ENCODE results near the gene RARRES2. TPM values are rescaled to one million over a fixed set of nuclear protein-coding genes. Genes with fewer than 3 reads are reported as not detected.

Gene RARRES2
- total RNA-seq, 3 donors from 2014 or later: 82.6 to 202 (median 98.9) TPM

GRCh38 chr7:150368096-150368883, 26.9 kb upstream of the RARRES2 start, which contains the start of gene REPIN1:
TSS of gene REPIN1 (plus strand) at chr7:150368822. CDS start at chr7:150369712, 890 bp downstream.
- DNase-seq (peak; percentile 92 to 96 (median 96)), ATAC-seq (peak; percentile 71)
- Histone ChIP-seq H3K9me3 (no peaks in the 10 kb centered on the region), H3K4me3 (peak within 1 kb of the TSS; percentile 80), H3K36me3 (ENCODE audit: low read depth) (no peaks in the 10 kb centered on the region), H3K4me1 (ENCODE audit: low read depth) (peaks cover 39% of the 10 kb centered on the region)
- intact Hi-C loops (cut with DNase I, micrococcal nuclease): no loop called here
- TF ChIP-seq CTCF (IDR thresholded peaks at IDR 0.05): no peak

- peaks cover 33% of the 10 kb centered on the region for H3K4me1 ChIP-seq (ENCODE audit: low read depth)
- H3K36me3 ChIP-seq (ENCODE audit: low read depth): no peaks in the 10 kb centered on the region
- no peak for TF ChIP-seq CTCF (IDR thresholded peaks at IDR 0.05)
- no peaks in the 10 kb centered on the region for H3K9me3 ChIP-seq
- H3K4me3 ChIP-seq: peak overlapping the region; percentile 80
- intact Hi-C loops (cut with DNase I, micrococcal nuclease): no loop called here
- DNase-seq (no peak), ATAC-seq (no peak)
Measured at GRCh38 chr7:150367677-150368095, 26.3 kb upstream of the RARRES2 start.

- intact Hi-C loops (cut with DNase I, micrococcal nuclease): no loop called here
- DNase-seq (no peak), ATAC-seq (no peak)
- no peak for TF ChIP-seq CTCF (IDR thresholded peaks at IDR 0.05)
- Histone ChIP-seq H3K4me3 (no peak overlapping the region), H3K9me3 (no peaks in the 10 kb centered on the region), H3K36me3 (ENCODE audit: low read depth) (no peaks in the 10 kb centered on the region), H3K4me1 (ENCODE audit: low read depth) (peaks cover 22% of the 10 kb centered on the region)
Measured at GRCh38 chr7:150365673-150366398, 24.4 kb upstream of the RARRES2 start.

- H3K36me3 ChIP-seq (ENCODE audit: low read depth): no peaks in the 10 kb centered on the region
- ATAC-seq (no peak), DNase-seq (no peak)
- H3K4me1 ChIP-seq (ENCODE audit: low read depth): peaks cover 16% of the 10 kb centered on the region
- TF ChIP-seq CTCF (IDR thresholded peaks at IDR 0.05): no peak
- H3K4me3 ChIP-seq: no peak overlapping the region
- intact Hi-C loops (cut with DNase I, micrococcal nuclease): no loop called here
- no peaks in the 10 kb centered on the region for H3K9me3 ChIP-seq
Measured at GRCh38 chr7:150365194-150365593, 23.8 kb upstream of the RARRES2 start.

- DNase-seq (no peak), ATAC-seq (no peak)
- H3K9me3 ChIP-seq: no peaks in the 10 kb centered on the region
- peaks cover 6% of the 10 kb centered on the region for H3K4me1 ChIP-seq (ENCODE audit: low read depth)
- H3K4me3 ChIP-seq: no peak overlapping the region
- no peak for TF ChIP-seq CTCF (IDR thresholded peaks at IDR 0.05)
- no peaks in the 10 kb centered on the region for H3K36me3 ChIP-seq (ENCODE audit: low read depth)
- intact Hi-C loops (cut with DNase I, micrococcal nuclease): no loop called here
Measured at GRCh38 chr7:150363872-150364271, 22.4 kb upstream of the RARRES2 start.
